Activated T-helper 1 cell treated with anti-CD3 and anti-CD28 coated beads, Interleukin-2, amount 50 U/mL, for 16 hours (primary cell): Measurements from ENCODE around the gene DOCK11.
"Not testable (repeated sequence)": the region's sequence is repeated elsewhere in the genome, so short reads cannot be mapped to it uniquely, and the experiment has no call there.

Source experiments
- DNase-seq, 2 donors: peaks; one replicate each; pipeline ENCODE4 v3.0.0-alpha.2; 2020; ENCODE audit warnings: low read depth in 1 of 2, low spot score in 1 of 2

The DOCK11 gene

GRCh38 chrX:118682258-118683014, 186.8 kb downstream of the DOCK11 start:
- DNase-seq: no peak

GRCh38 chrX:118685393-118685792, 189.8 kb downstream of the DOCK11 start:
- no peak for DNase-seq

GRCh38 chrX:118688935-118689334, 193.3 kb downstream of the DOCK11 start:
- no peak for DNase-seq

- DNase-seq: no peak
These were observed 198.2 kb downstream of the DOCK11 start for GRCh38 chrX:118693843-118694242.

- DNase-seq: no peak
These were observed 199.0 kb downstream of the DOCK11 start for GRCh38 chrX:118694638-118695037.

- DNase-seq: no peak
These were observed 203.0 kb downstream of the DOCK11 start for GRCh38 chrX:118698516-118699170.

GRCh38 chrX:118702741-118703140, 207.1 kb downstream of the DOCK11 start:
- DNase-seq: no peak

GRCh38 chrX:118706681-118707080, 211.1 kb downstream of the DOCK11 start:
- DNase-seq: no peak

- DNase-seq: no peak
These were observed 218.9 kb downstream of the DOCK11 start for GRCh38 chrX:118714521-118714920.

- DNase-seq: not testable (repeated sequence)
These were observed 220.3 kb downstream of the DOCK11 start for GRCh38 chrX:118715917-118716316.

GRCh38 chrX:118716833-118717232, 221.2 kb downstream of the DOCK11 start:
- DNase-seq: not testable (repeated sequence)

- no peak for DNase-seq
These were observed 222.2 kb downstream of the DOCK11 start for GRCh38 chrX:118717678-118718391.

- DNase-seq: no peak
These were observed 223.1 kb downstream of the DOCK11 start for GRCh38 chrX:118718737-118719136.

- no peak for DNase-seq
These were observed 224.6 kb downstream of the DOCK11 start for GRCh38 chrX:118720058-118720707.

GRCh38 chrX:118723376-118723775, 227.8 kb downstream of the DOCK11 start:
- DNase-seq: no peak

- DNase-seq: no peak
These were observed 228.8 kb downstream of the DOCK11 start for GRCh38 chrX:118724365-118724764.

GRCh38 chrX:118724775-118725174, 229.2 kb downstream of the DOCK11 start:
- DNase-seq: no peak

GRCh38 chrX:118726396-118726795, 230.8 kb downstream of the DOCK11 start:
- no peak for DNase-seq

GRCh38 chrX:118726887-118727685, 231.5 kb downstream of the DOCK11 start, which contains the start of gene IL13RA1:
IL13RA1 (plus strand) TSS chrX:118727606; CDS start chrX:118727639, 33 bp downstream.
- DNase-seq: no peak

GRCh38 chrX:118727686-118728339, 232.2 kb downstream of the DOCK11 start:
- no peak for DNase-seq
